WERI-Rb-1 (cell line): Measurements from ENCODE around the gene EN2.

Experiments used
- DNase-seq: peaks from one replicate; pipeline ENCODE4 v3.0.0-alpha.2; 2020
- H3K27ac ChIP-seq: fragments of 250-450 bp; sonication (Bioruptor Pico); 2 replicates; pipeline ENCODE4 v1.5.1; 2020; ENCODE audit warnings: mild to moderate bottlenecking, moderate library complexity
- H3K27me3 ChIP-seq: fragments of 250-450 bp; sonication (Bioruptor Pico); 2 replicates; pipeline ENCODE4 v1.5.1; 2021; ENCODE audit warnings: mild to moderate bottlenecking, low read depth, moderate library complexity; ENCODE audit not compliant: insufficient read depth, severe bottlenecking
- H3K36me3 ChIP-seq: fragments of 250-450 bp; sonication (Bioruptor Pico); 2 replicates; pipeline ENCODE4 v1.5.1; 2020; ENCODE audit warnings: mild to moderate bottlenecking, moderate library complexity
- H3K4me3 ChIP-seq: 2 replicates; pipeline ENCODE4 v1.5.1; 2011; ENCODE audit warnings: low read depth, mild to moderate bottlenecking, control low read depth, low read length
- H3K9me3 ChIP-seq: fragments of 250-450 bp; sonication (Bioruptor Pico); 2 replicates; pipeline ENCODE4 v1.5.1; 2021; ENCODE audit warnings: mild to moderate bottlenecking, moderate library complexity; ENCODE audit not compliant: severe bottlenecking
- TF ChIP-seq, protein P1 (sequence below): IDR thresholded peaks from 2 replicates; pipeline ENCODE4 v1.5.1; 2011; ENCODE audit warnings: low read depth, mild to moderate bottlenecking, control low read depth, inconsistent platforms, low read length

The EN2 gene

DNA sequence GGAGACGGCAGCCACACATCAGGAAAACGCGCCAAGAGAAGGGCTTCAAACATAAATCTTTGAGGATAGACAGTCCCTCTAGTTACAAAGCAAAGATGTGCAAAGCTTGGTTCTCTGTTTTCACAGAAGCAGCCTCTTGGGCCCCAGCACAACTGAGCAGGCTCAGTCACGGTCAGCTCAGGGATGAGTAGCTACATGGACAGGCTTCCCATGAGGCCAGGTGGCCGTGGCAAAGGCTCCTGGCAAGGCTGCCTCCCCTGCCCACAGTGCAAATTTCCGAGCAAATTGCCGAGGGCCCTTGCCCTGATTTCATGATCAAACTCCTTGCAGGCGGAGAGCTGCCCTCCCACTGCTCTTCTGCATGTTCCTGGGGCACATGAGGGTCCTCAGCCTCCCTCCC is 37.8 kb upstream of the EN2 start:
- no peak overlapping the region for H3K4me3 ChIP-seq
- TF ChIP-seq, protein P1, sequence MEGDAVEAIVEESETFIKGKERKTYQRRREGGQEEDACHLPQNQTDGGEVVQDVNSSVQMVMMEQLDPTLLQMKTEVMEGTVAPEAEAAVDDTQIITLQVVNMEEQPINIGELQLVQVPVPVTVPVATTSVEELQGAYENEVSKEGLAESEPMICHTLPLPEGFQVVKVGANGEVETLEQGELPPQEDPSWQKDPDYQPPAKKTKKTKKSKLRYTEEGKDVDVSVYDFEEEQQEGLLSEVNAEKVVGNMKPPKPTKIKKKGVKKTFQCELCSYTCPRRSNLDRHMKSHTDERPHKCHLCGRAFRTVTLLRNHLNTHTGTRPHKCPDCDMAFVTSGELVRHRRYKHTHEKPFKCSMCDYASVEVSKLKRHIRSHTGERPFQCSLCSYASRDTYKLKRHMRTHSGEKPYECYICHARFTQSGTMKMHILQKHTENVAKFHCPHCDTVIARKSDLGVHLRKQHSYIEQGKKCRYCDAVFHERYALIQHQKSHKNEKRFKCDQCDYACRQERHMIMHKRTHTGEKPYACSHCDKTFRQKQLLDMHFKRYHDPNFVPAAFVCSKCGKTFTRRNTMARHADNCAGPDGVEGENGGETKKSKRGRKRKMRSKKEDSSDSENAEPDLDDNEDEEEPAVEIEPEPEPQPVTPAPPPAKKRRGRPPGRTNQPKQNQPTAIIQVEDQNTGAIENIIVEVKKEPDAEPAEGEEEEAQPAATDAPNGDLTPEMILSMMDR = no peak
- no peaks in the 10 kb centered on the region for H3K36me3 ChIP-seq
- no peak for DNase-seq
- H3K27me3 ChIP-seq = no peaks in the 10 kb centered on the region
- no peaks in the 10 kb centered on the region for H3K9me3 ChIP-seq
- no peak overlapping the region for H3K27ac ChIP-seq

DNA sequence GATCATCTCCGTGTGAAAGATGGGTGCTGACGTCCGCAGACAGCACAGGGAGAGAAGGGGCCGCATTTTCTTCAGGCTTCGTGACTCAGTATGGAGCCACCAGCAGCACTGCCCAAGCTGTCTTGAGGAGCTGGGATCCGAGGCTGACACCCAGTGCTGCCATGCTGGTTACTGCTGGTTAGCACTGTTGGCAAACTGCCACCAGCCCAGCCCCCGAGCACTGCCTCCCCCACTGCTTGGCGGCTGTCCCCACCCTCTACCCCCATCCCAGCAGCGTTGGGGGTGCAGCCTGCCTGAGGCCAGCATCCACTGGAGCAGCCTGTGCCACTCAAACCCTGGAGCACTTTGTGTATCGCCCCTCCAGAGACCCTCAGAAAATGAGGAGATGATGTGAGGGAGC is 35.8 kb upstream of the EN2 start:
- Histone ChIP-seq H3K27me3 (no peaks in the 10 kb centered on the region), H3K9me3 (no peaks in the 10 kb centered on the region), H3K27ac (no peak overlapping the region), H3K4me3 (no peak overlapping the region), H3K36me3 (no peaks in the 10 kb centered on the region)
- TF ChIP-seq, protein P1 = no peak
- DNase-seq = no peak

- no peak overlapping the region for H3K4me3 ChIP-seq
- no peaks in the 10 kb centered on the region for H3K9me3 ChIP-seq
- DNase-seq = no peak
- H3K27me3 ChIP-seq = peaks cover under 1% of the 10 kb centered on the region
- TF ChIP-seq, protein P1 = no peak
- no peaks in the 10 kb centered on the region for H3K36me3 ChIP-seq
- H3K27ac ChIP-seq = no peak overlapping the region
Measured at GRCh38 chr7:155422599-155423336, 35.2 kb upstream of the EN2 start.

DNA sequence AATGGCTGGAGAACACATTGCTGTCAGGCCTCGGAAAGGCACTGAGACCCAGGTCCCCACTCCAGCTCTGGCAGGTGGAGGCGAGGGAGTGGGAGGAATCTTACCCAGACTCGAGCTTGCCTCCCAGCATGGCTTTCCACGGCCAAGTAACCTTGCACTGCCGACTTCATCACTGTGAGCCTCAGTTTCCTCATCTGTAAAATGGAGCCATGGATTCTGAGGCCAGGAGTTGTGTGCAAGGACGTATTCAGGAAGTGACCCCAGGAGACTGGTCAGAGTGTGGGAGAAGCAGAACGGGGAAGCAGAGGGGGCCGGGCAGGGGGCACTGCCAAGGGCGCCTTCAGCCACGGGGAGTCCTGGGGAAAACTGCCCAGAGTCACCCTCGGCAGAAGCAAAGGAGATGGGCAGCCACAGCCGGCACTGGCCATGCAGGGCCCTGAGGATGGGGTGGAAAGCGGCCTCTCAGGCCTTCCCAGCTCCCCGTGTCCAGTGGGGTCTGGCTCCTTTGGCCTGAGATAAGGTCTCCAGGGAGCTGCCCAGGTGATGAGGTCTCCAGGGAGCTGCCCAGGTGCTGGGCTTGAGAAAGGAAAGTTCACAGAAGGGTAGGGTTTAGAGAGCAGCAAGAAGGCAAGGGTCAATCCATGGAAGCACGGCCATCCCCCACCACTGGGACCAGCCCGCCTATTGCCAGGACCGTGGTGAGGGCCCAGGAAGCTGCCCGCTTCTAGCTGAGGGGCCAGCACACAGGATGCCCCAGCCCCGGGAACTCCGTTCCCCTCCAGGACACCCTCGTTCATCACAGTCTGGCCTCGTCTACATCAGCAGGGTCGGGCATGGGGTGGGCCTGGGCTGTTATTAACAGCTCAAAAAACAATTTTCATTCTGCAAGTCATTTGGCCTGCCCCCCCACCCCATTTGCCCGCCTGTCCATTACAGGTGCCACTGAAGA is 34.3 kb upstream of the EN2 start:
- Histone ChIP-seq H3K4me3 (no peak overlapping the region), H3K27ac (no peak overlapping the region), H3K9me3 (no peaks in the 10 kb centered on the region), H3K27me3 (peaks cover 9% of the 10 kb centered on the region), H3K36me3 (no peaks in the 10 kb centered on the region)
- no peak for DNase-seq
- TF ChIP-seq, protein P1 = no peak

GRCh38 chr7:155424301-155425010 is 33.5 kb upstream of the EN2 start:
- no peak for DNase-seq
- Histone ChIP-seq H3K27me3 (peaks cover 16% of the 10 kb centered on the region), H3K27ac (no peak overlapping the region), H3K36me3 (no peaks in the 10 kb centered on the region), H3K9me3 (no peaks in the 10 kb centered on the region), H3K4me3 (no peak overlapping the region)
- TF ChIP-seq, protein P1 = no peak
